ENCODE data around the gene RDH8.

DNA sequence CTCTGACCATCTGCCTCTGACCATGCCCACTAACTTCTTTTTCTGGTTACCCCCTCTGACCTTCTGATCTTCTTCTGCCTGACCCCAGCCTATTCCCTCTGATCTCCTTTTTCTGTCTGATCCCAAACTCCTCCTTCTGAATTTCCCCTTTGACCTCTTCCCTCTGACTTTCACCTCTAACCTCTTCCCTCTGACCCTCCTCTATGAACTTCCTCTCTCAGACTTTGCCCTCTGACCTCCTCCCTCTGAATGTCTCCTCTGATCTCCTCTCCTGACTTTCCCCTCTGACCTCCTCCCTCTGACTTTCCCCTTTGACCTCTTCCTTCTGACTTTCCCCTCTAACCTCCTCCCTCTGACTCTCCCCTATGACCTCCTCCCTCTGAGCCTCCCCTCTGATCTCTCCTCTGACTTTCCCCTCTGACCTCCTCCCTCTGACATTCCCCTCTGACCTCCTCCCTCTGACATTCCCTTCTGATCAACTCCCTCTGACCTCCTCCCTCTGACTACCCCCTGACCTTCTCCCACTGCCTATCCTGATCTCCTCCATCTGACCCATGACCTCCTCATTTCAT, 6.4 kb upstream of the RDH8 start:
- TF ChIP-seq CTCF (optimal IDR thresholded peaks at IDR 0.05 in 1 of 3, IDR thresholded peaks at IDR 0.05 in 1 of 3, conservative IDR thresholded peaks at IDR 0.05 in 1 of 3; ENCODE audit: extremely low read depth in 1 of 3, insufficient read depth in 2 of 3, low read length in 3 of 3): no peak
- no peak for TF ChIP-seq EZH2 (IDR thresholded peaks at IDR 0.05; ENCODE audit: low read length)

Data from keratinocyte (primary cell).